Forelimb muscle (tissue), 1 donor: ENCODE measurements around the gene CYSLTR2. TPM values are rescaled to one million over a fixed set of nuclear protein-coding genes. Genes with fewer than 3 reads are reported as not detected.
"Not testable (repeated sequence)": the region's sequence is repeated elsewhere in the genome, so short reads cannot be mapped to it uniquely, and the experiment has no call there.

Experiments
- DNase-seq: peaks from one replicate; pipeline ENCODE4 v3.0.0-alpha.2; 2013; ENCODE audit warnings: low read depth
- polyA plus RNA-seq: library from polyadenylated mRNA; unstranded; fragments of 120-200 nt; gene quantifications from one replicate; pipeline ENCODE4 v1.2.1, GENCODE V29; 2013; ENCODE audit not compliant: insufficient read length

CYSLTR2 gene
- polyA plus RNA-seq, 1 donor, result 0.14 TPM

- DNase-seq, result no peak
Measured at GRCh38 chr13:48693998-48694397, 40.3 kb downstream of the CYSLTR2 start.

- no peak for DNase-seq
Measured at GRCh38 chr13:48695776-48696175, 42.0 kb downstream of the CYSLTR2 start.

GRCh38 chr13:48696676-48697075, 42.9 kb downstream of the CYSLTR2 start:
- DNase-seq, result not testable (repeated sequence)

- DNase-seq, result no peak
Measured at GRCh38 chr13:48707405-48707804, 53.7 kb downstream of the CYSLTR2 start.

GRCh38 chr13:48708764-48709163, 55.0 kb downstream of the CYSLTR2 start:
- no peak for DNase-seq

GRCh38 chr13:48709213-48709612, 55.5 kb downstream of the CYSLTR2 start:
- no peak for DNase-seq

- DNase-seq, result no peak
Measured at GRCh38 chr13:48710160-48710559, 56.4 kb downstream of the CYSLTR2 start.

- no peak for DNase-seq
Measured at GRCh38 chr13:48712141-48712540, 58.4 kb downstream of the CYSLTR2 start.

GRCh38 chr13:48715977-48716376, 62.2 kb downstream of the CYSLTR2 start:
- no peak for DNase-seq

GRCh38 chr13:48720621-48721020, 66.9 kb downstream of the CYSLTR2 start:
- DNase-seq, result no peak

GRCh38 chr13:48723168-48723567, 69.4 kb downstream of the CYSLTR2 start:
- DNase-seq, result no peak

- no peak for DNase-seq
Measured at GRCh38 chr13:48725271-48725670, 71.5 kb downstream of the CYSLTR2 start.

- peak; percentile 34 for DNase-seq
Measured at GRCh38 chr13:48726711-48727110, 73.0 kb downstream of the CYSLTR2 start.

- DNase-seq, result peak; percentile 9
Measured at GRCh38 chr13:48727241-48728011, 73.7 kb downstream of the CYSLTR2 start.

GRCh38 chr13:48728226-48728625, 74.5 kb downstream of the CYSLTR2 start:
- no peak for DNase-seq

GRCh38 chr13:48728876-48729275, 75.1 kb downstream of the CYSLTR2 start:
- DNase-seq, result no peak

GRCh38 chr13:48729856-48730255, 76.1 kb downstream of the CYSLTR2 start:
- DNase-seq, result no peak

- DNase-seq, result no peak
Measured at GRCh38 chr13:48731001-48731658, 77.4 kb downstream of the CYSLTR2 start.

GRCh38 chr13:48731957-48732569, 78.3 kb downstream of the CYSLTR2 start:
- no peak for DNase-seq

GRCh38 chr13:48733739-48734335, 80.1 kb downstream of the CYSLTR2 start:
- no peak for DNase-seq

GRCh38 chr13:48735571-48735970, 81.8 kb downstream of the CYSLTR2 start:
- DNase-seq, result no peak

GRCh38 chr13:48737689-48738088, 84.0 kb downstream of the CYSLTR2 start:
- DNase-seq, result no peak
